Measurements from ENCODE around the gene TSSK2. TPM values are rescaled to one million over a fixed set of nuclear protein-coding genes. Genes with fewer than 3 reads are reported as not detected.
A peak's percentile ranks its signal among the peaks of the same experiment; 100 is the strongest.

Gene TSSK2
- total and polyA plus RNA-seq, 2 donors, result 0.09 TPM; not detected in 1

DNA sequence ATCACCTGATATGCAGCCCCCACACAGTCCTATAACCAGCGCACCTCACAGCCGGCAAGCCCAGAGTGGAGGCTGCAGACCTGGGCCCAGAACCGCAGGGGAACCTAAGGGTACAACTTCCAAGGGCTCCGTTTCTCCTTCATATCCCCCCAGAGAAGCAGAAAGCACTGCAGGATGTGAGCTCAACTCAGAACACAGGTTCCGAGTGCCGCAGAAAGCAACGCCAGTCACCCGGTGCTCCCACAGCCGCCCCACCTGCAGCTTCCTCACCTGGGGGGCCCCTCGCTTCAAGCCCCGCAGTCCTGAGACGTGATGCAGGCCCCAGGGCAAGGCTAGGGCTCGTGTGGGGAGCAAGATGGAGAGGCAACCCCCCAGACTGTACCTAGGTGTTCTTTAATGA lies 2.5 kb downstream of the TSSK2 start:
- DNase-seq (ENCODE audit: low read depth in 6 of 9, low spot score in 9 of 9), result no peak
- no peaks in the 10 kb centered on the region for H3K4me1 ChIP-seq (ENCODE audit: control insufficient read depth in 2 of 2, insufficient read depth in 2 of 2, low read length in 2 of 2)
- 99% methylated on average over 13 of the region's 13 CpGs for WGBS
- H3K27me3 ChIP-seq (ENCODE audit: control insufficient read depth in 2 of 2, insufficient read depth in 1 of 2, low read length in 1 of 2), result no peaks in the 10 kb centered on the region
- H3K36me3 ChIP-seq (ENCODE audit: control insufficient read depth in 2 of 2, insufficient read depth in 2 of 2, low read length in 1 of 2), result peaks cover 47 to 73% of the 10 kb centered on the region in 2 donors
- H3K27ac ChIP-seq (ENCODE audit: low read depth in 1 of 2, low read length in 1 of 2), result no peak overlapping the region
- no peaks in the 10 kb centered on the region for H3K9me3 ChIP-seq (ENCODE audit: control insufficient read depth in 2 of 2, insufficient read depth in 1 of 2, low read length in 1 of 2)
- H3K4me3 ChIP-seq (ENCODE audit: low read length in 2 of 2), result no peak overlapping the region

DNA sequence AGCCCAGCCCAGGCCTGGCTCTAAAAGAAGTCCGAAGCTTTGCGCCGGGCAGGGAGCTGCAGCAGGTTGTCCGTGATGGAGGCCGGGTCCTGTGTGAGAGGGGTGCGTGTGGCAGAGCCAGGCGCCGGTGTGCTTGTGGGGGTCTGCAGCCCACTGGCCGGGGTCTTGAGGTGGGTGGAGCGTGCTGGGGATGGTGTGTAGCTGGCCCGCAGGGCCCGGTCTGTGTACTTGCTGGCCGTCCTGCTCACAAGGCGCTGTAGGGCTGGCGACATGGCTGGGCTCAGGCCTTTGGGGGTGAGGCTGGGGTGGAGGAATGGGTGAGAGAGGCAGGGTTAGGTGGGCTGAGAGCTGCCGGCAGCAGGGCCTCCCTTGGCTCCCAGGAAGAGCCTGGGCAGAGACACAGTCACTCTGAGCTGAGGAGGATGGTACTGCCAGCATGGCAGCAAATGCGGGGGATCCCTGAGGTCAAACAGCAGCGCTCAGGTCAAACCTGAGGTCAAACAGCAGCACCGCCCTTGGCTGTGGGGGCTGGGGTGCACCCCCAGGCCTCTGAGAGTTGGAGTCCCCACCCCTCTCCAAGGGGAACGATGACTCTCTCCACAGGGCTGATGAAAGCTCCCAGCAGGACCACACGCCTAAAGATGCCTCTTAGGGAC lies 3.2 kb downstream of the TSSK2 start:
- 98% methylated on average over 21 of the region's 21 CpGs for WGBS
- H3K27ac ChIP-seq (ENCODE audit: low read depth in 1 of 2, low read length in 1 of 2), result no peak overlapping the region

DNA sequence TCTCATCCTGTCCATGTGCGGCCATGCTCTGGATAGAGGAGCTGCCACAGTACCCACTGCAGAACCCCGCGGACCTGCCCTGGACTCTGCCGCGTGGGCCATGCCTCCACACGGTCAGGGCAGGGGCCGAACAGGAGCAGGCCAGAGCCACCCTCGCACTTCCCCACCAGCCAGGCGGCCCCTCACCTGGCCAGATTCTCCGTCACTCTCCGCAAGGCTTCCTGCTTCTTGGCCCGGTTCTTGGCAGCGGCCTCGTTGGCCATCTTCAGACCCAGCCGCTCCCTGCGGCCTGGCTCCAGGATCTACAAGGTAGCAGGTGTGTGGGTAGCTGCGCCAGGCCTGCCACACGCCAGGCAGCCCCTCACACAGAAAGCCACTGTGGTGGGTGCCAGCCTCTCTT lies 3.8 kb downstream of the TSSK2 start:
- Histone ChIP-seq H3K27me3 (ENCODE audit: control insufficient read depth in 2 of 2, insufficient read depth in 1 of 2, low read length in 1 of 2) (no peaks in the 10 kb centered on the region), H3K36me3 (ENCODE audit: control insufficient read depth in 2 of 2, insufficient read depth in 2 of 2, low read length in 1 of 2) (peaks cover 60 to 86% of the 10 kb centered on the region in 2 donors), H3K4me3 (ENCODE audit: low read length in 2 of 2) (no peak overlapping the region), H3K27ac (ENCODE audit: low read depth in 1 of 2, low read length in 1 of 2) (no peak overlapping the region), H3K4me1 (ENCODE audit: control insufficient read depth in 2 of 2, insufficient read depth in 2 of 2, low read length in 2 of 2) (no peaks in the 10 kb centered on the region), H3K9me3 (ENCODE audit: control insufficient read depth in 2 of 2, insufficient read depth in 1 of 2, low read length in 1 of 2) (no peaks in the 10 kb centered on the region)
- no peak for DNase-seq (ENCODE audit: low read depth in 6 of 9, low spot score in 9 of 9)
- WGBS, result 92% methylated on average over 18 of the region's 18 CpGs

More for the DNA sequence above, 3.2 kb downstream of the TSSK2 start:
- Histone ChIP-seq H3K36me3 (ENCODE audit: control insufficient read depth in 2 of 2, insufficient read depth in 2 of 2, low read length in 1 of 2) (peaks cover 55 to 80% of the 10 kb centered on the region in 2 donors), H3K27me3 (ENCODE audit: control insufficient read depth in 2 of 2, insufficient read depth in 1 of 2, low read length in 1 of 2) (no peaks in the 10 kb centered on the region), H3K9me3 (ENCODE audit: control insufficient read depth in 2 of 2, insufficient read depth in 1 of 2, low read length in 1 of 2) (no peaks in the 10 kb centered on the region), H3K4me1 (ENCODE audit: control insufficient read depth in 2 of 2, insufficient read depth in 2 of 2, low read length in 2 of 2) (no peaks in the 10 kb centered on the region), H3K4me3 (ENCODE audit: low read length in 2 of 2) (no peak overlapping the region)
- DNase-seq (ENCODE audit: low read depth in 6 of 9, low spot score in 9 of 9), result no peak

DNA sequence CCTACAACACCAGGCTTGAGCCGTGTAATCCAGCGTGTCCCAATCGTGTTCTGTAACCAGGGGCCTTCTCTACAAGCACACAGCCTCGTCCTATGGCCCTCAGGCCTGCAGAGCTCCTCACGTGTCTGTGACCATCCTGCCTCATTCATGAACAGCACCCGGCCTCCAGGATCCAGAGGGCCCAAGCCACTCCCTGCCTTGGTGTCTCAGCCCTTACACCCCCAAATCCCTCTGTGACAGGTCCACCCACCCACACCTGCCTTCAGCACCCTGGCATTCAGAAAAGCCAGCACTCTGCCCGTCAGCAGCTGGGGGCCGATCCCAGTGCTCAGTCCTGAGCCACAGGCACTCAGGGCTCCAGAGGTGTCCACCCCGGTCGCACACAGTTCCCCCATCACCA lies 5.8 kb downstream of the TSSK2 start:
- no peaks in the 10 kb centered on the region for H3K9me3 ChIP-seq (ENCODE audit: control insufficient read depth in 2 of 2, insufficient read depth in 1 of 2, low read length in 1 of 2)
- DNase-seq (ENCODE audit: low read depth in 6 of 9, low spot score in 9 of 9), result no peak
- WGBS, result 97% methylated on average over 10 of the region's 10 CpGs
- H3K36me3 ChIP-seq (ENCODE audit: control insufficient read depth in 2 of 2, insufficient read depth in 2 of 2, low read length in 1 of 2), result peaks cover 80 to 96% of the 10 kb centered on the region in 2 donors
- no peaks in the 10 kb centered on the region for H3K27me3 ChIP-seq (ENCODE audit: control insufficient read depth in 2 of 2, insufficient read depth in 1 of 2, low read length in 1 of 2)
- no peaks in the 10 kb centered on the region for H3K4me1 ChIP-seq (ENCODE audit: control insufficient read depth in 2 of 2, insufficient read depth in 2 of 2, low read length in 2 of 2)
- H3K27ac ChIP-seq (ENCODE audit: low read depth in 1 of 2, low read length in 1 of 2), result no peak overlapping the region
- no peak overlapping the region for H3K4me3 ChIP-seq (ENCODE audit: low read length in 2 of 2)

DNA sequence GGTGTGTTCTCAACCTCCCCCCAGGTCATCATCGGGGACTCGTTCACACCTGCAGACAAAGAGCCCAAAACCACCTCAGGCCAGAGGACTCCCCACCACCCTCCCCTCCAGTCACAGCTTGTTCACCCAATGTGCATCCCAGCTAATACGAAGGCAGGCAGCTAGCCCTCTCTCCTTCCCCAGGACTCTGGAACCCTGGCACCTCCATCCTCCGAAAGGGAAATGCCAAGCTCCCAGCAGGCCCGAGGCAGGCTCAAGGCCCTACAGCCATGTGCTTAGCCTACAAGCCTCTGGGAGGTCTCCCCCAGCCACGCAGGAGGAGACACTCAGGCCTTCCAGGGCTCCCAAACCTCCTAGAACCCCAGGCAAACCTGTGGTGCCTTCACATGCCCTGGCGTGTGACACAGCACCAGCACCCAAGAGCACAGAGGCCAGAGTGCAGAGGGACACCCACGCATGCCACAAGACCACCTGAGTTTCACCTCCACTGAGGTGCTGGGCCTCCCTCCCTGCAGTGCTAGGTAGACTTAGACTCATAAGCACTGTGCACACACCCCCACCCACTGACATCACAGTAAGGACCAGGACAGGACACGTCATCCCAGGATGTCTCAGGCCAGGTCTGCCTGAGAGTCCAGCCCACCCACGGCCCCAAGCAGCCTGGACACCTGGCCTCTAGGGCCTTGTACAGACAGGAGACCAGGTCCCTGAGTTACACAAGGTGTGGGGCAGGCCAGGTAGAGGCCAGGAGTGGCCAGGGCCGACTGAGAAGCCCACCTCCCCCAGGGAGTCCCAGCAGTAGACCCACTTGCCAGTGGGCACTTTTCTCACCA lies 6.5 kb downstream of the TSSK2 start:
- 98% methylated on average over 11 of the region's 11 CpGs for WGBS
- no peak overlapping the region for H3K4me3 ChIP-seq (ENCODE audit: low read length in 2 of 2)
- DNase-seq (ENCODE audit: low read depth in 6 of 9, low spot score in 9 of 9), result no peak
- no peaks in the 10 kb centered on the region for H3K9me3 ChIP-seq (ENCODE audit: control insufficient read depth in 2 of 2, insufficient read depth in 1 of 2, low read length in 1 of 2)
- H3K36me3 ChIP-seq (ENCODE audit: control insufficient read depth in 2 of 2, insufficient read depth in 2 of 2, low read length in 1 of 2), result peaks cover 84 to 97% of the 10 kb centered on the region in 2 donors
- no peak overlapping the region for H3K27ac ChIP-seq (ENCODE audit: low read depth in 1 of 2, low read length in 1 of 2)
- no peaks in the 10 kb centered on the region for H3K27me3 ChIP-seq (ENCODE audit: control insufficient read depth in 2 of 2, insufficient read depth in 1 of 2, low read length in 1 of 2)
- H3K4me1 ChIP-seq (ENCODE audit: control insufficient read depth in 2 of 2, insufficient read depth in 2 of 2, low read length in 2 of 2), result no peaks in the 10 kb centered on the region

DNA sequence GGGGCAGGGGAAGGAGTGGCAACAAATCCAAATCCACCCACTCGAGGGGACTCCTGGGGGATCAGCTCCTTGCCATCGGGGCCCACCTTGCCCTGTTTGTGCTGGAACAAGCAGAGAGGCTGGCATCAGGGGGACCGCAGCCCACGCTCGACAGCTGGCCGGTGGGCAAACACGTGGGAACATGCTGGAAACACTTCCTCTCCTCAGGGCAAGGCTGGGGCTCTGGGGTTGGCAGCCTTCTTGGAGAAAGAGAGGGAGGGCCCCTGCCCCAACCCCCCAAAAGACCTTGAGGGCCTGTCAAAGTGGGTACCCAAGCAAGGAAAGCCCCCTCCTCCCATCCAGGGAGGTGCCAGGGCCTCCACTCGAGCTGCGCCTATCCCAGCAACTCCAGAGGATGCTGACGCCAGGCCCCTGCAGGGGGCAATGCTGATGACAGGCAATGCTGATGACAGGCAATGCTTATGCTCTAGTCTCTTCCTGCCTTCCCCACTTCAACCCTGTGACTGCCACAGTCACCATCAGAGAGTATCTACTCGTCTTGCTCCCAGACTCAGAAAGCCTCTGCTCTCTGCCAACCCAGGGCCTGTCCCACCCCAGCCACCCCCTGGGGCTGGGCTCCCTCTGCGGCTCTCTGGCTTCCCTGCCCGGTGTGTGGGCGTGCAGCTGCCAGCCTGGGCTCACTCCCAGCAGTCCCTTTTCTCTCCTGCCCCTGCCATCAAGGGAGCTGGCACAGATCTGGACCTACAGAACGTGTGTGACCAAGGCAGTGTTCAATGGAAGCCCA lies 7.3 kb downstream of the TSSK2 start:
- no peaks in the 10 kb centered on the region for H3K27me3 ChIP-seq (ENCODE audit: control insufficient read depth in 2 of 2, insufficient read depth in 1 of 2, low read length in 1 of 2)
- DNase-seq (ENCODE audit: low read depth in 6 of 9, low spot score in 9 of 9), result no peak
- no peaks in the 10 kb centered on the region for H3K9me3 ChIP-seq (ENCODE audit: control insufficient read depth in 2 of 2, insufficient read depth in 1 of 2, low read length in 1 of 2)
- peaks cover 3 to 4% of the 10 kb centered on the region in 2 donors for H3K4me1 ChIP-seq (ENCODE audit: control insufficient read depth in 2 of 2, insufficient read depth in 2 of 2, low read length in 2 of 2)
- H3K27ac ChIP-seq (ENCODE audit: low read depth in 1 of 2, low read length in 1 of 2), result peak overlapping the region in 1 of 2 donors; percentile 8
- peaks cover 78 to 89% of the 10 kb centered on the region in 2 donors for H3K36me3 ChIP-seq (ENCODE audit: control insufficient read depth in 2 of 2, insufficient read depth in 2 of 2, low read length in 1 of 2)
- 98% methylated on average over 15 of the region's 15 CpGs for WGBS
- no peak overlapping the region for H3K4me3 ChIP-seq (ENCODE audit: low read length in 2 of 2)

DNA sequence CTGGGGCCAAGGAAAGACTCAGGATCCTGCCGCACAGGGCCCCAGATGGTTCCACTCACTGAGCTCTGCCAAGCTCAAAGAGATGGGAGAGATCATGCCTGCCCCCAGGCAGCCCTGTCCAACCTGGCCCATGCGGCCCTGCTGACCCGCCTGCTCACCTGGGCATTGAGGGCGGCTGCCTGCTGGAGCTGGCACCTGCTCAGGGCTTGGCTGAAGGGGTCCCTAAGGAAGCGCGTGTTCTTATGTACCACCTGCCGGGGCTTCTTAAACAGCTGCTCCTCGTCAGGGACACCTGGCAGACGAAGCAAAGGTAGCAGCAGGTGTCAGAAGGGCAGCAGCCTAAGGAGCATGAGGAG lies 7.9 kb downstream of the TSSK2 start:
- Histone ChIP-seq H3K4me1 (ENCODE audit: control insufficient read depth in 2 of 2, insufficient read depth in 2 of 2, low read length in 2 of 2) (peaks cover 9% of the 10 kb centered on the region in 2 donors), H3K4me3 (ENCODE audit: low read length in 2 of 2) (no peak overlapping the region), H3K27me3 (ENCODE audit: control insufficient read depth in 2 of 2, insufficient read depth in 1 of 2, low read length in 1 of 2) (no peaks in the 10 kb centered on the region), H3K9me3 (ENCODE audit: control insufficient read depth in 2 of 2, insufficient read depth in 1 of 2, low read length in 1 of 2) (no peaks in the 10 kb centered on the region), H3K27ac (ENCODE audit: low read depth in 1 of 2, low read length in 1 of 2) (peak overlapping the region in 1 of 2 donors; percentile 8), H3K36me3 (ENCODE audit: control insufficient read depth in 2 of 2, insufficient read depth in 2 of 2, low read length in 1 of 2) (peaks cover 72 to 83% of the 10 kb centered on the region in 2 donors)
- DNase-seq (ENCODE audit: low read depth in 6 of 9, low spot score in 9 of 9), result no peak
- WGBS, result 97% methylated on average over 9 of the region's 9 CpGs

DNA sequence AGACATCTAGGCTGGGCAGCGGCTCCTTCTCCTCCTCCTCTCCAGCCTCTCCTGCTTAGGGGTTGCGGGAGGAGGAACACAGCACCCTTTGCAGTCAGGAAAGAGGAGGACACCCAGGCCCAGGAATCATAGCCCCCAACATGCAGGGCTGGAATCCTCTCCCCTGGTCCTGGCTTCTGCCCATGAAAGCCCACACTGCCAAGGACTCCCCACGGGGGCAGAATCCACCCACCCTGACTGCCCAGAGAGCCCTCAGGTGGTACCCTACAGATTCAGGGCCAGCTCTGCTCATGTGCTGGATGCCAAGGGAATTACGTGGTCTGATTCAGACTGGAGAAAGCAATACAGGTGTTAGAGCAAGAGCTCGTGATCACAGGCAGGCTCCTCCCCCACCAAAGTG lies 8.9 kb downstream of the TSSK2 start:
- DNase-seq (ENCODE audit: low read depth in 6 of 9, low spot score in 9 of 9), result no peak
- Histone ChIP-seq H3K4me3 (ENCODE audit: low read length in 2 of 2) (no peak overlapping the region), H3K9me3 (ENCODE audit: control insufficient read depth in 2 of 2, insufficient read depth in 1 of 2, low read length in 1 of 2) (no peaks in the 10 kb centered on the region), H3K4me1 (ENCODE audit: control insufficient read depth in 2 of 2, insufficient read depth in 2 of 2, low read length in 2 of 2) (peaks cover 10% of the 10 kb centered on the region in 2 donors), H3K36me3 (ENCODE audit: control insufficient read depth in 2 of 2, insufficient read depth in 2 of 2, low read length in 1 of 2) (peaks cover 62 to 73% of the 10 kb centered on the region in 2 donors), H3K27ac (ENCODE audit: low read depth in 1 of 2, low read length in 1 of 2) (no peak overlapping the region), H3K27me3 (ENCODE audit: control insufficient read depth in 2 of 2, insufficient read depth in 1 of 2, low read length in 1 of 2) (no peaks in the 10 kb centered on the region)
- 96% methylated on average over 5 of the region's 5 CpGs for WGBS

DNA sequence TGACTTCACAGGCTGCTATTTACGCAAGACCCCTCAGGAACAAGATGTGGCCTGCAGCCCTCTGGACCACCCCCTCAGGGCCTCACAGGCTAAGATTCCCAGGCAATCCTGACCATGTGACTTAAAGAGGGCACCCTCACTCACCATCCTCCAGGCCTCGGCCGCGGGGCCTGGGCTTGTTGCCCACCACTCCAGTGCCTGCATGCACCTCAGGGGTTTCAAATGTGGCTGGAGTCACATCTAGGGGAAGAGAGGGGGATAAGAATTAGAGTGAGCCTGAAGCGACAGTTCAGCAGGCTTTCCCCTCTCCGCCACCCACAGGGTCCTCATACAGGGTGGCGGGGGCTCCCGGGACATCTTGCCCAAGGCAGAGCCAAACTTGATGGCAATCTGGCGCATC lies 11.3 kb downstream of the TSSK2 start:
- Histone ChIP-seq H3K9me3 (ENCODE audit: control insufficient read depth in 2 of 2, insufficient read depth in 1 of 2, low read length in 1 of 2) (no peaks in the 10 kb centered on the region), H3K27me3 (ENCODE audit: control insufficient read depth in 2 of 2, insufficient read depth in 1 of 2, low read length in 1 of 2) (peaks cover 11 to 15% of the 10 kb centered on the region in 2 donors), H3K4me3 (ENCODE audit: low read length in 2 of 2) (no peak overlapping the region), H3K27ac (ENCODE audit: low read depth in 1 of 2, low read length in 1 of 2) (no peak overlapping the region), H3K36me3 (ENCODE audit: control insufficient read depth in 2 of 2, insufficient read depth in 2 of 2, low read length in 1 of 2) (peaks cover 51% of the 10 kb centered on the region in 2 donors), H3K4me1 (ENCODE audit: control insufficient read depth in 2 of 2, insufficient read depth in 2 of 2, low read length in 2 of 2) (peaks cover 10% of the 10 kb centered on the region in 2 donors)
- 98% methylated on average over 9 of the region's 9 CpGs for WGBS
- DNase-seq (ENCODE audit: low read depth in 6 of 9, low spot score in 9 of 9), result no peak
